ENCODE results near the gene HDAC9.

HDAC9 gene

DNA sequence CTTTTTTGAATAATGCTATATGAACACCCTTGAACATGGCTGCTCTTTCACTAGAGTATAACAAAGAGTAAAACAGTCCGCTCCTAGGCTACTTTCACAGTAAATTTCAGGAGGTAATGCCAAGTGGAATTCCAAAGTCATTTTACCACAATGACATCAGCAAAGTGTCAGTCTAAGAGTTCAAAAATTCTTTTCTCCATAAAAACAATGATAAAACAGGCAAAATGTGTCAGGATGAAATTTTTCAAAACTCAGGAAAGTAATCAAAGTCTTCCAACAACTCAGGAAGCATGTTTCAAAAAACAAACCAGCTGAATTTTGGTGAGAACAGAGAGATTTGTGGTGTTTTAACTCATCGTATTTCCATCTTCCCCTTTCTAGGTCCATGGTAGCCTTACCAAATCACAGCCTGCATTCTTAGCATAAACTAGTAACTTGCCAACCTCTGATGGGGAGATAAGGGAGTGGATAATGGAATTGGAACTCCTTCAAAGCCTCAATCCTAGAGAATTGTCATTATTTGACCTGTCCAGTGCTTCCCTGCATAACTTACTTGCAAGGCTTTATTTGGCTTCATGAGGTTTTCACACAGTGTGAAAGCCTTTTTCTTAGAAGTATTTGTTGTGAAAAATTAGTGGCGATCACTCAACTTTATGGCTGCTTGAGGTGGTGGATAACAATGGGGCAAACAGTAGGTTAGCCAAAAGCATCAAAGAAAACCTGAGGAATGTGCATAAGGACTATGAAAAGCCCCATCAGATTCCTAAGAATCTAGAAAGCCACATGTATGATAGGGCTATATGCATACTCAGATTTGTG is 302.7 kb downstream of the HDAC9 start:
- no peak for DNase-seq

DNA sequence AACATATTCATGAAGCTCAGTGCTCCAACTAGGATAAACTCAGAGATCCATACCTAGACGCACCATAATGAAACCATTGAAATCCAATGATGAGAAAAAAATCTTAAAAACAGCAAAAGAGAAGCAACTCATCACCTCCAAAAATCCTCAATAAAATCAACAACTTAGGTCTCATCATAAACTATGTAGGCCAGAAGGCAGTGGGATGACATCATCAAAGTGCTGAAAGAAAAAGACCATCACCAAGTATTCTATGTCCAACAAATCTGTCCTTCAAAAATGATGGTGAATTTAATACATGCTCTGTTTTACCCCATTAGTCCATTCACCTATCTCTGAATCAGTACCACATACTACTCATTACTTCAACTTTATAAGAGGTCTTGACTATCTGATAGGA is 304.4 kb downstream of the HDAC9 start:
- DNase-seq: no peak

DNA sequence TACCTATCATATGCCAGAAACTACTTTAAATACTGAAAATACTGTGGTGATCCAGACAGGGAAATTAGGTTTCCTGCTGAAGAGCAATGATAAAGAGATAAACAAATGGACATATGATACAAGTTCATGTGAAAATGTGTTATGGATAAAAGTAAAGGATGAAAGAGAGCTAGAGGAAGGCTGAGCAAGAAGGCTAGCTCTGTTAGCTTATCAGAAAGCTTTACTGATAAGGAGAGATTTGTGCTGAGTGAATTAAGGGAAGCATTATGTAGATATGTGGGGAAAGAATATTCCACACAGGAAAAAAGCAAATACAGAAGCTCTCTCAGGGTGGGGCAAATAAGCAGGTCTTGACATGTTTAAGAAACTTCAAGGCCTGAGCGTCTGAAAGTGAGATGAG is 308.4 kb downstream of the HDAC9 start:
- DNase-seq: no peak

GRCh38 chr7:18806177-18806576 is 310.6 kb downstream of the HDAC9 start:
- no peak for DNase-seq

- no peak for DNase-seq
Measured at GRCh38 chr7:18808026-18808425, 312.5 kb downstream of the HDAC9 start.

GRCh38 chr7:18815261-18815960 is 319.9 kb downstream of the HDAC9 start:
- DNase-seq: no peak

- DNase-seq: no peak
Measured at GRCh38 chr7:18820981-18821380, 325.4 kb downstream of the HDAC9 start.

DNA sequence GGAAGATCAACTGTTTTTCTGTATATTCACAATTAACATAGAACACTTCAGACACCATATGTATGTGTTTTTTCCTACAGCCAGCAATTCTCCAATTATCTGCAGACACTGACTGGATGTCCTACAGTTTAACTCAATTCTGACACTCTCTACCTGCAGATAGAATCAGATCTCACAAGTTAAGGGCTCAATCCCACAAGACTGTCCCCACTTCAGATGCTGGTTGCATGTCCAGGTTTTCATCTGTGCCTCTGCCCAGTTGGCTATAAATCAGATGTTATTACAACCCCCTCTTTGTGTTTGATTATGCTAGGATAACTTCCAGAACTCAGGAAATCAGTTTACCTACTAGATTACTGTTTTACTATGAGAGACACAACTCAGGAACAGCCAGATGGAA is 326.0 kb downstream of the HDAC9 start:
- DNase-seq: no peak

GRCh38 chr7:18824157-18824556 is 328.6 kb downstream of the HDAC9 start:
- no peak for DNase-seq

DNA sequence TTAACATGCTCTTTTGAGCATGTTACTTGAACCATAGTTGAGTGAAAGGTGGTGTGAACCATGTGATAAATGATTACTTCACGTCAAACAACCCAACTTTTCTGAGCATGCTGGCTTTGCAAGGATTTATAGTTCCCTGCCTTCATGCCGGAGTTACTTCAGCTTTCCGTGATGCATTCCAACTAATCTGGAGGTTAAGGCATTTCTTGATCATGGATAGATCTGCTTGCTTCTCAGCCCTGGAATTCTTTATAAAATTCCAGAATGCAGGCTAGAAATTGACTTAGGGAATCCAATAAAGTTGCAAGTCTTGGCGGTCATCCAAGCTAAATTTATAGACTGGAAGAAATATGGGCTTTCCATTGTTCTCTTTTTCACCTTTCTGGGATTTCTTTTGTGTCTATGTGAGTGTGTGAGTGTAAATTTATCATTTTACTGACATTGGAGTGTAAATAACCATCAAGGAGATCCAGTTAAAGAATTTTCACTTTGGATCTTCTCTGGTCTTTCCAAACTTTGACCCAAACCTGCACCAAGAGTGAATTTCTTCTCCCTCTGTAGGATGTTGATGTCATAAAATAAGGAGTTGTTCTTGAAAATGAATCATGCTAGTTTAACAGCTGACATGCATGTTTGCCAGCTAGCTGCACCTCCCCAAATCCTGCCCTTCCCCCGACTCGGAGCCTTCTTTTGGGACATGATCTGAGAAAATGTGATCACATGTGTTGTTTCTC is 332.9 kb downstream of the HDAC9 start:
- no peak for DNase-seq

GRCh38 chr7:18828994-18829857 is 333.7 kb downstream of the HDAC9 start:
- DNase-seq: no peak

- DNase-seq: no peak
Measured at GRCh38 chr7:18829858-18830285, 334.3 kb downstream of the HDAC9 start.

DNA sequence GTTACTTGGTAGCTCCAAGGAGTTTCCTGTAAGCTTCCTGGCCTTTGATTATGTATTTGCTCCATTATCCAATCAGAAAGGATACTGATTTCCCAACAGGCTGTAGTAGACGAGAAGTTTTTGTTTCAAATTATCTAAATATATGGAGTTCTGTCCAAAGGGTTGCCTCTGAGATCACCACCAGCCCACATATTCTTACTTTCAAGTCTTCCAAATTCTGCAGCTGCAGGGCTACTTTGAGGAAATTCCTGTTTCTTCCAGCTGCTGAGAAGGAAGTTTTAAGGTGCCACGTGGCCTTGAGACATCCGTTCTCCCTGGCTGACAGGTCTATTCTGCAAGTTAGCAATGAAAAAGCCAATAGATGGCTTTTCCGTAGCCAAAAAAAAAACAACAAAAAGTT is 335.9 kb downstream of the HDAC9 start:
- DNase-seq: no peak

GRCh38 chr7:18831943-18832342 is 336.4 kb downstream of the HDAC9 start:
- DNase-seq: no peak

DNA sequence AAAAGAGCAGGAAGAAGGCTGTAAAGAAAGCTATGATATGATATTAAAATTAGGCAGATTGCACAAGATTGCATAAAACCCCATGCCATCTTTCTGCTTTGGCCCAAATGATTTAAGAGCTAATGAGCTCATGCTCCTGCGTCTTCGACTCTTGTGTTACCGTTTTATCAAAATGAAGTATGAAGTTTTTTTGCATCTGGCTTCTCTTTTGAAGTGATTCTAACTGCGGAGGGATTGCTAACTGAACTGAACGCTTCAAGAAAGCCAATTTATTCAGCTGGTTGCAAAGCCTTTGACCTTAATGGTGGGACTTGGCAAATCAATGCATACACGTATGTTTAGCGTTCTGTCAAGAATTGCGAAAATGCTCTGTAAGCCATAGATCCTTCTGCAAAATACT is 339.0 kb downstream of the HDAC9 start:
- no peak for DNase-seq

GRCh38 chr7:18835001-18835690 is 339.6 kb downstream of the HDAC9 start:
- DNase-seq: no peak

- no peak for DNase-seq
Measured at GRCh38 chr7:18843979-18844378, 348.4 kb downstream of the HDAC9 start.

DNA sequence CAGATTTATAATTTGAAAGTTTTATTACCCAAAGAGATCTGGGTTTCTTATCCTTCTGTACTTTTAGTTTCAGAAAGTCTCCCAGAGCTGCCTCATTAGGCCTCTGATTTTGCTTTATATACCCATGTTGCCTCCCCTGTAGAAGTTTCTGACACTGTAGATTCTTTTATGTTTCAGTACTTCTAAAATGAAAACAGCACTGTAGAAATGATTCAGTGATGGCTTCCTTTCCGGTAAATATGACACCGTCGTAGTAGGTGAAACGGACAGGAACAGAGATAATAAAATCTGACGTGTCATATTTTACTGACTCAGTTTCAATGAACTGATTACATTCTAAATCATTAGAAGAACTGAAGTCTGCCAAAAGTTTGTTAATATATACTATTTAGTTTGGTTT is 349.2 kb downstream of the HDAC9 start:
- DNase-seq: no peak

DNA sequence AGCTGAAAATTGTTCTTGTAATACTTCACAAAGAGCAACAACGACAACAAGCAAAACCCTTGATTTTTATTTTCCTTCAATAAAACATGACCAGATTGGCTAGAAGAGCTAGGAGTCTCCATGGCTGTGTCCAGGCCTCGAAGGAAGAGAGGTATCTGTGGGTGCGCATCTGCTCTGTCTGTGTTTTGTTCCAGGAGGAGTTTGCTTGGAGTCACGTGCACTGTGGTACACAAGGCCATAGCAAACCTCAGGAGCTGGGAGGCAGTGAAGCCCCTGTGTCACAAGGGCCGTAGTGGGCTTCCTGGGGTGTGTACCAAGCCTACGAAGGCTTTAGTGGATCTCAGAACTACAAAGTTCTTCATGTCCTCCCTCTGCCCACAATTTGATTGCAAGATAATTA is 350.2 kb downstream of the HDAC9 start:
- DNase-seq: no peak

- DNase-seq: no peak
Measured at GRCh38 chr7:18846765-18847215, 351.2 kb downstream of the HDAC9 start.

DNA sequence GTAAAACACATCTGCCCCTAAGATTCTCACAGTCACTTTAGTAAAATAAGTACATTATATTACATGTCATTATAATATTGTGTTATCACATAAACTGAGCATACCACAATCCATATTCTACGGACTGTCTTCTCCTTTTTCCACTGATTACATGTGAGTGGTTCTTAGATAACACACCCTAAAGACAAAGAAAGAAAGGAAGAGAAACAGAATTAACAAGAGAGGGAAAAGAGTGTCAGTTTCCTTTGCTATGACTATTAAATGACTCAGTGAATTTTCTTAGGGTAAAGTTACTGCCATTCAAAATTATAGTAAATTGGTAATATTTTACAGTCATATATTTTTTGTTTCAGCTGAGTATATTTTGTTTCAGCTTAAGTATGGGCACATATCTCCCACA is 353.6 kb downstream of the HDAC9 start:
- no peak for DNase-seq

GRCh38 chr7:18855796-18856195 is 360.2 kb downstream of the HDAC9 start:
- DNase-seq: no peak
